DOHH2 (cell line): ENCODE results near the gene DOCK1.

ENCODE experiments used
- H3F3A ChIP-seq: fragments of 200-600 bp; sonication (generic), shearing (Covaris generic); 2 replicates; pipeline ENCODE4 v1.6.0; 2016; ENCODE audit warnings: antibody characterized with exemption, mild to moderate bottlenecking; ENCODE audit not compliant: control insufficient read depth, insufficient read depth
- H3K27ac ChIP-seq: fragments of 200-600 bp; sonication (generic); 2 replicates; pipeline ENCODE4 v1.5.1; 2014; ENCODE audit warnings: low read depth, mild to moderate bottlenecking, low read length, moderate library complexity
- H3K27me3 ChIP-seq: fragments of 200-600 bp; sonication (generic); 2 replicates; pipeline ENCODE4 v1.6.1; 2014; ENCODE audit warnings: mild to moderate bottlenecking, low read length, mixed read lengths; ENCODE audit not compliant: control insufficient read depth
- H3K36me3 ChIP-seq: fragments of 200-600 bp; sonication (generic); 2 replicates; pipeline ENCODE4 v1.6.1; 2014; ENCODE audit warnings: mild to moderate bottlenecking, low read length, moderate library complexity, mixed read lengths; ENCODE audit not compliant: control insufficient read depth
- H3K4me1 ChIP-seq: fragments of 200-600 bp; sonication (generic); 2 replicates; pipeline ENCODE4 v1.6.1; 2014; ENCODE audit warnings: mild to moderate bottlenecking, low read length, mixed read lengths; ENCODE audit not compliant: control insufficient read depth
- H3K4me2 ChIP-seq: fragments of 200-600 bp; sonication (generic); 2 replicates; pipeline ENCODE4 v1.6.0; 2014; ENCODE audit warnings: mild to moderate bottlenecking, low read length, moderate library complexity
- H3K4me3 ChIP-seq: fragments of 200-600 bp; sonication (generic); 2 replicates; pipeline ENCODE4 v1.5.1; 2014; ENCODE audit warnings: mild to moderate bottlenecking, low read length, mixed read lengths
- H3K79me2 ChIP-seq: fragments of 200-600 bp; sonication (generic); 2 replicates; pipeline ENCODE4 v1.6.1; 2014; ENCODE audit warnings: mild to moderate bottlenecking, low read length, mixed read lengths; ENCODE audit not compliant: control insufficient read depth
- H3K9me2 ChIP-seq: fragments of 200-600 bp; sonication (generic); replicated peaks from 2 replicates; pipeline ENCODE4 v1.6.1; 2014; ENCODE audit warnings: mild to moderate bottlenecking, low read length, mixed read lengths; ENCODE audit not compliant: control insufficient read depth
- H3K9me3 ChIP-seq: fragments of 200-600 bp; sonication (generic); 2 replicates; pipeline ENCODE4 v1.6.1; 2014; ENCODE audit warnings: antibody characterized with exemption, low read length, mixed read lengths; ENCODE audit not compliant: control insufficient read depth, insufficient read depth
- H4K20me1 ChIP-seq: fragments of 200-600 bp; sonication (generic); 2 replicates; pipeline ENCODE4 v1.6.0; 2014; ENCODE audit warnings: low read depth, mild to moderate bottlenecking, antibody characterized with exemption, low read length, moderate library complexity; ENCODE audit not compliant: control insufficient read depth, insufficient read depth
- EZH2phosphoT487 ChIP-seq: fragments of 200-600 bp; sonication (generic); IDR thresholded peaks from 2 replicates; pipeline ENCODE4 v1.6.1; 2017; ENCODE audit warnings: borderline replicate concordance, mild to moderate bottlenecking, antibody characterized with exemption, low read length, moderate library complexity, mixed read lengths
- TF ChIP-seq, protein P1 (sequence below): fragments of 200-600 bp; sonication (generic); IDR thresholded peaks from one replicate; pipeline ENCODE4 v1.5.1; 2014; ENCODE audit warnings: antibody characterized with exemption, mild to moderate bottlenecking, low read depth, low read length; ENCODE audit not compliant: poor library complexity, severe bottlenecking

DOCK1 gene

DNA sequence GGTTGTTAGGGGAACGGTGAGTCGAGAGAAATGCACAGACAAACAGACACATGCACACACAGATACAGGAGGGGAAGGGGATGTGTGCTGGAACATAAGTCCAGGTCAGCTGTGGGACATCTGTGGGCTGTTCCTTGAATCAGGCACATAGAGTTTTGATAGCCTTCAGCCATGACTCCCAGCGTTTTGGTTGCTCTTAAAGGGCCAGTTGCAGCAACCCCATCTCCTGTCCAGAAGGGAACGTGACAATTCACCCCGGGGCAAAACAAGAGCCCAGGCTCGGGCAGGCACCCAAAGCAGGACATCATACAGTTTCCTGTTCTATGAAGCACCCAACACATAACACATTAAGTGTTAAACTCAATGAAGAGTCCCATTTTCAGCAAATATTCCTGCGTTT is 281.6 kb downstream of the DOCK1 start:
- no peaks in the 10 kb centered on the region for H3K79me2 ChIP-seq
- H3K4me3 ChIP-seq = no peak overlapping the region
- H3K9me3 ChIP-seq = no peaks in the 10 kb centered on the region
- H4K20me1 ChIP-seq = no peaks in the 10 kb centered on the region
- no peak overlapping the region for H3K27ac ChIP-seq
- no peaks in the 10 kb centered on the region for H3K36me3 ChIP-seq
- H3K9me2 ChIP-seq = no peaks in the 10 kb centered on the region
- no peak overlapping the region for H3K4me2 ChIP-seq
- no peak for TF ChIP-seq EZH2phosphoT487
- TF ChIP-seq, protein P1, sequence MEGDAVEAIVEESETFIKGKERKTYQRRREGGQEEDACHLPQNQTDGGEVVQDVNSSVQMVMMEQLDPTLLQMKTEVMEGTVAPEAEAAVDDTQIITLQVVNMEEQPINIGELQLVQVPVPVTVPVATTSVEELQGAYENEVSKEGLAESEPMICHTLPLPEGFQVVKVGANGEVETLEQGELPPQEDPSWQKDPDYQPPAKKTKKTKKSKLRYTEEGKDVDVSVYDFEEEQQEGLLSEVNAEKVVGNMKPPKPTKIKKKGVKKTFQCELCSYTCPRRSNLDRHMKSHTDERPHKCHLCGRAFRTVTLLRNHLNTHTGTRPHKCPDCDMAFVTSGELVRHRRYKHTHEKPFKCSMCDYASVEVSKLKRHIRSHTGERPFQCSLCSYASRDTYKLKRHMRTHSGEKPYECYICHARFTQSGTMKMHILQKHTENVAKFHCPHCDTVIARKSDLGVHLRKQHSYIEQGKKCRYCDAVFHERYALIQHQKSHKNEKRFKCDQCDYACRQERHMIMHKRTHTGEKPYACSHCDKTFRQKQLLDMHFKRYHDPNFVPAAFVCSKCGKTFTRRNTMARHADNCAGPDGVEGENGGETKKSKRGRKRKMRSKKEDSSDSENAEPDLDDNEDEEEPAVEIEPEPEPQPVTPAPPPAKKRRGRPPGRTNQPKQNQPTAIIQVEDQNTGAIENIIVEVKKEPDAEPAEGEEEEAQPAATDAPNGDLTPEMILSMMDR = no peak
- H3K27me3 ChIP-seq = no peaks in the 10 kb centered on the region
- H3F3A ChIP-seq = no peaks in the 10 kb centered on the region
- no peaks in the 10 kb centered on the region for H3K4me1 ChIP-seq

DNA sequence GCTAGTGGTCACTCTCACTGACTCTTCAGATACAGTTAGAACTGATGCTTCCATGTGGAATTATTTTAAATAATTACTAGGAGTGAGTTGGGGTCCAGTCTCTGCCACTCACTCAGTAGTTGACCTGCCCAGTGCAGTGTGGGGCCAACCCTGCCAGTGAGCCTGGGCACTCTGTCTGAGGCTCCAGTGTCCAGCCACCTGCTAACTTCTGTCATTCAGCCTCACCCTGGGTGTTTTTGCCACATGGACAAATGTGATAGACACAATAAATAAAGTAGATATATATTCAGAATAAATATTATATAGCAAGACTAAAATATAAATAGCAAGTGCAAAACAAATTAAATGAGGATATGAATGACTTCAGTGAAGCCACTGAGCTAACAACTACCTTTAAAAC is 284.0 kb downstream of the DOCK1 start:
- H3F3A ChIP-seq = no peaks in the 10 kb centered on the region
- H3K27ac ChIP-seq = no peak overlapping the region

DNA sequence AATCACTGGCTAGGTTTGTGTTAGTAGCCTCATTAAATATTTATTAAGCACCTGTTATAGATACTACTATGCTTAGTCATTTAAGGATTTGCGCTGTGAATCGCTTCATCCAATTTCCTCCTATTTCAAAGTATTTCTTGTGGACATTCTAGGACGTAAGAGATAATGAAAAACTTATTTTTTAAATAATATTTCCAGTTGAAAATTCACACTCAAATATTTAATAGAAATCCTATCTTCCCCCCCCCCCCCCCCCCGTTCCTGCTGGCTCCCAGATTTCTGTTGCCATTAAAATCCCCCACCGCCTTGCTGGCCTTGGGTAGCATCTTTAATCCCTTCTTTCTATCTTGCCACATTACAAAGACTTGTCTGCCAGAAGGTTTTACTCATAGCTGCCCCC is 285.2 kb downstream of the DOCK1 start:
- no peaks in the 10 kb centered on the region for H3F3A ChIP-seq
- H3K4me2 ChIP-seq = no peak overlapping the region
- no peaks in the 10 kb centered on the region for H3K27me3 ChIP-seq
- no peaks in the 10 kb centered on the region for H3K79me2 ChIP-seq
- H3K4me1 ChIP-seq = no peaks in the 10 kb centered on the region
- H3K4me3 ChIP-seq = no peak overlapping the region
- H4K20me1 ChIP-seq = no peaks in the 10 kb centered on the region
- no peaks in the 10 kb centered on the region for H3K9me2 ChIP-seq
- no peaks in the 10 kb centered on the region for H3K9me3 ChIP-seq
- H3K36me3 ChIP-seq = no peaks in the 10 kb centered on the region
- TF ChIP-seq, protein P1 = no peak
- TF ChIP-seq EZH2phosphoT487 = no peak
- H3K27ac ChIP-seq = no peak overlapping the region

More for the DNA sequence above, 284.0 kb downstream of the DOCK1 start:
- Histone ChIP-seq H3K9me3 (no peaks in the 10 kb centered on the region), H3K4me1 (no peaks in the 10 kb centered on the region), H3K79me2 (no peaks in the 10 kb centered on the region), H3K4me3 (no peak overlapping the region), H3K4me2 (no peak overlapping the region), H3K36me3 (no peaks in the 10 kb centered on the region), H4K20me1 (no peaks in the 10 kb centered on the region), H3K27me3 (no peaks in the 10 kb centered on the region), H3K9me2 (no peaks in the 10 kb centered on the region)
- TF ChIP-seq, protein P1 = no peak
- no peak for TF ChIP-seq EZH2phosphoT487

DNA sequence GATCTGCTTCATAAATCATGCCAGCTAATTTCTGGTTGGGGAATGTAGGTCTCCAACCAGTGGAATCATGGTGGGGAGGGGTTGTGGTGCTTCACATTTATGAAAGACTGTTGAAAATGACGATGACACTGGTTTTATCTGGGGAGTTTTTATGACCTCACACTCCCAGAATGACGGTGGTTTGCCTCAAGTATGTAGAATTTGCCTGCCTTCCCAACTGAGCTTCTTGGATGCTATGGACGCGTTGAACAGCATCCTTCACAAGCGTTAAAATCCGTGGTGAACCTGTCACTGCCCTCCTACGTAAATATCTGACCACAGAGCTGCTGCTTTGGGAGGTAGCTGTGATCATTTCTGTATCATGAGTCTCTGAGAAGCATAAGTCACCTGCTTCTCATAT is 287.9 kb downstream of the DOCK1 start:
- H3K9me2 ChIP-seq = no peaks in the 10 kb centered on the region
- TF ChIP-seq, protein P1 = no peak
- TF ChIP-seq EZH2phosphoT487 = no peak
- H3F3A ChIP-seq = no peaks in the 10 kb centered on the region
- H3K4me1 ChIP-seq = no peaks in the 10 kb centered on the region
- H3K79me2 ChIP-seq = no peaks in the 10 kb centered on the region
- H3K4me3 ChIP-seq = no peak overlapping the region
- no peaks in the 10 kb centered on the region for H4K20me1 ChIP-seq
- no peak overlapping the region for H3K27ac ChIP-seq
- no peak overlapping the region for H3K4me2 ChIP-seq
- H3K27me3 ChIP-seq = no peaks in the 10 kb centered on the region
- no peaks in the 10 kb centered on the region for H3K9me3 ChIP-seq
- H3K36me3 ChIP-seq = no peaks in the 10 kb centered on the region
